T47D (cell line): ENCODE results near the gene KCNC1.

ENCODE experiments used
- DNase-seq, 2 experiments: peaks; one replicate each; pipeline versions ENCODE4 v3.0.0 to v3.0.0-alpha.2; 2011 to 2012; ENCODE audit warnings: low read depth in 1 of 2, low spot score in 1 of 2
- JUND ChIP-seq: IDR thresholded peaks from 2 replicates; pipeline ENCODE4 v1.6.1; 2012; ENCODE audit warnings: low read depth
- in situ Hi-C: cut with HindIII; loops from 2 replicates; pipeline ENCODE4 v1.10.0; 2016; ENCODE audit warnings: low sequenced_read_pairs, low pct_unique_long_range_greater_than_20kb

KCNC1 gene

DNA sequence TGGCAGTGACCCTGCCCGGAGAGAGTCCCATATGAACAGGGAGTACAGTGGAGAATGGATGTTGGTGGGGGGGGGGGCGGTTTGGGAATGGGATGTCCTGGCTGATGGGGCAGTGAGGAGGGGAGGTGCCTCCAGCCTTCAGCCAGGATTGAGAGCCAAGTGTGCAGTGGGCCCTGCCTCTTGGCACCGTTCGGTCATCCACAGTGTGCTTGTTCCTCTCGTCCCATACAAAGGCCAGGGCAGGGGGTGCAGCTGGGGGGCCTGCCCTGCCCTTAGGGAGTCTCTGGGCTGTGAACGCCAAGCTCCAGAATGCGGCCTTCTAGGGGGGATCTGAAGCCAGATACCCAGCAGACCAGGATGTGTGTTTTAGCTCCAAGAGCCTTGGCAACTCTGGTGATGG, 34.0 kb downstream of the KCNC1 start:
- TF ChIP-seq JUND, result no peak
- in situ Hi-C loops, result no loop called here
- DNase-seq, result no peak

DNA sequence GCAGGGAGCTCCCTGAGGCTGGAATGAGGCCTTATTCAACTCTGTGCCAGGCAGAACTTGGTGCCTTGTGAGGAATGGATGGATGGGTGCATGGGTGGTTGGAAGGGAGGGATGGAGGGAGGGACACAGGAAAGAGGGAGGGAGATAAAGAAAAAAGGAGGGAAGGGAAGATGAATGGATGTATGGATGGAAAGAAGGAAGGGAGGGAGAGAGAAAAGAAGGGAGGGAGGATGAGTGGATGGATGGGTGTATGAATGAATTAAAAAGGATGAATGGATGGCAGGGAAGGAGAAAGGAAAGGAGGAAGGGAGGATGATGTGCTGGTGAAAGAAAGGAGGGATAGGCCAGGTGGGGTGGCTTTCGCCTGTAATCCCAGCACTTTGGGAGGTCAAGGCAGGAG, 34.6 kb downstream of the KCNC1 start:
- no peak for DNase-seq
- TF ChIP-seq JUND, result no peak
- in situ Hi-C loops, result no loop called here

DNA sequence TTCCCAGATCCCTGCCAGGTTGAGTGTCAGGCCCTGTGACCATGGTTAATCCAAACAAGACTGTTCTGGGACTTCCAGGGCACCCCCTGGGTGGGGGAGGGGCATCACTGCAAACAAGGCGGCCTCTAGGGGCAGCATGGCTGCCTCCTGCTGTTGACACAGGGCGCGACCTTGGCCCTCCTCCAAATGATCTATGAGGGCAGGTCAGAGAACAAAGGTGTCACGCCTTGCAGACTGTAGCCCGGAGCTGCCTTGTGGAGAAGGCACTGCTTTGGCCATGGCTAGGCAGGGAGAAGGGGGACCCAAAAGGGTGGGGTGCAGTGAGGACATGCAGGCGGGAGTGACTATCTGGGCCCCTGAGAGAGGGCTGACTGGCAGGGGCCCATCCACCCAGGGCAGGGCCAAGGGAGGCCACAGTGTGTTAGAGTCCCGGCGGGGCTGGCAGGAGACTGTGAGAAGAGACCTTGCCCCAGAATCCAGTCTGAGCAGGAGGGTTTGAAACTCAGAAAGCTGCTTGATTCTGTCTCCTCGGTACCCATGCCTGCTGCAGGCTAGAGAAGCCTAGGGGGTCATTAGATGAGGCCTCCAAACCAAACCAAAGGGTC, 35.6 kb downstream of the KCNC1 start:
- DNase-seq, result no peak
- TF ChIP-seq JUND, result no peak
- in situ Hi-C loops, result no loop called here

DNA sequence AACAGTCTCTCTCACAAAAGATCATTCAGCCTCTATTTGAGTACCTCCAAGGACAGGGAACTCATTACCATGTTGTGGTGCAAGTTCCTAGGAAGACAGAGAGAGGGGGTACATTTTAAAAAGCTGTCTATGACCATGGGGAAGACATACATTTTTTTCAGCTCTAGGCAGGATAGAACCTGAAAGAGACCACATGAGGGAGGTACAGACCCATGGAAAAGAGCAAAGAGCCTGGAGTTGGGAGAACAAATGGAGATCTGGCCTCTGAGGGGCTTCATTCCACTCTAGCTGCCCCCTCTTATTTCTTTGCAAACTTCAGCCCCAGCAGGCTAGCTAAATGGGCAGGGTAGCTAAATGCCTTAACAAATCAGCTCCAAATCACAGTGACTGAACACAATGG, 36.3 kb downstream of the KCNC1 start:
- no peak for TF ChIP-seq JUND
- in situ Hi-C loops, result no loop called here

DNA sequence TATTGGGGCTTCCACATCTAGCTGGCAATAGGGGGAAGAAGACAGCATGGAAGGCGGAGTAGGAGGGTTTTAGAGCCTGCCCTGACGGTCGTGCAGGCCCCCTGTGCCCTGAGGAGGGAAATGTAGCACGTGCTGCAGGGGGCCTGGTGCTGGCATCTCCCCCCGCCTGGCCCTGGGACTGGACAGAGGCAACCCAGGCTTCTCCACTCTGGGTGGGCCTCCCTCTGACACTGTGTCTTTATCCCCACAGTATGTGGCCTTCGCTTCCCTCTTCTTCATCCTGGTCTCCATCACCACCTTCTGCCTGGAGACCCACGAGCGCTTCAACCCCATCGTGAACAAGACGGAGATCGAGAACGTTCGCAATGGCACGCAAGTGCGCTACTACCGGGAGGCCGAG, 36.8 kb downstream of the KCNC1 start:
- no peak for DNase-seq
- in situ Hi-C loops, result no loop called here
- no peak for TF ChIP-seq JUND

More for the DNA sequence above, 36.3 kb downstream of the KCNC1 start:
- DNase-seq, result peak in 1 of 2 experiments; percentile 36

DNA sequence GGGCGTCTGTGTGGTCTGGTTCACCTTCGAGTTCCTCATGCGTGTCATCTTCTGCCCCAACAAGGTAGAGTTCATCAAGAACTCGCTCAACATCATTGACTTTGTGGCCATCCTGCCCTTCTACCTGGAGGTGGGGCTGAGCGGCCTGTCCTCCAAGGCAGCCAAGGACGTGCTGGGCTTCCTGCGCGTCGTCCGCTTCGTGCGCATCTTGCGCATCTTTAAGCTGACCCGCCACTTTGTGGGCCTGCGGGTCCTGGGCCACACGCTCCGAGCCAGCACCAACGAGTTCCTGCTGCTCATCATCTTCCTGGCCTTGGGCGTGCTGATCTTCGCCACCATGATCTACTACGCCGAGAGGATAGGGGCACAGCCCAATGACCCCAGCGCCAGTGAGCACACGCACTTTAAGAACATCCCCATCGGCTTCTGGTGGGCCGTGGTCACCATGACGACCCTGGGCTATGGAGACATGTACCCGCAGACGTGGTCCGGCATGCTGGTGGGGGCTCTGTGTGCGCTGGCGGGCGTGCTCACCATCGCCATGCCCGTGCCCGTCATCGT, 37.3 kb downstream of the KCNC1 start:
- in situ Hi-C loops, result no loop called here
- no peak for DNase-seq
- TF ChIP-seq JUND, result no peak

DNA sequence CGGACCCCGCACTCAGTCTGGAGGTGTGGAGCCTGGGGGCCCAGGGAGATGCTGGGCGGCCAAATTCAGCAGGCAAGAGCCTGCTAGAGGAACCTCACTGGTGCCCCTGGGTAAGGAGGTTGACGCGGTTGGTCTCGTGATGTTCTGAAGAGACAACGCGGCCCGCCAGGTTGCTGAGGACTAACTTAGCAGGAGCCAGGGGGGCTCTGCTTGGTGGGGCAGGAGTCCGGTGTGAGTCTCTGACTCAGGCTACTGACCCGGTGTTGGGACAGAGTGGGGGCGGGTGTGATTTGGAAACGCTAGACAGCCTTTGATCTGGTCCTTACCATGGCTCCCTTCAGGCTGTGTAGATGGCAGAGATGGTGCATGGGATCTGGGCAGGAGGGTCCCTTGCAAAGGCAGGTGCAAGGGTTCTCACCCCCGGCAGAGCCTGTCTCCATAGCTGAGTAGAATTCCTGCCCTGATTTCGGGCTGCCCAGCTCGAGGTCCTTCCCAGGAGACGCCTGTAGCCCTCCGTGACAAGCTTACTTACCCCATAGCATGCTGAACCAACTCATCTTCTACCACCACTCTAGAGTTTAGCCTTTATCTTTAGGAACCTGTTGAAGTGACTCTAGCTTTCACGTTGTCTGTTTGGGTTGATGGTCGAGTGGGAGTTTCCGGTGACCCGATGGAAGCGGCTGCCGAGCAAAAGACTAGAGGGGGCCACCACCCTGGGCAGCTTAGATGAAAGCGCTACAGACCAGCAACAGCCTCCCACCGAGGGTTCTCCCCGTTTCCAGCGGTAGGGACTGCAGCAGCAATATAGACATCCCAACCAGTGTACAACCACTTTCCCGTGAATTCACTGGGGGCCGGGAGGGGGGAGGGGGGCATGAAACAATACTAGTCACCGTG, 38.4 kb downstream of the KCNC1 start:
- no peak for TF ChIP-seq JUND
- in situ Hi-C loops, result no loop called here
- no peak for DNase-seq

DNA sequence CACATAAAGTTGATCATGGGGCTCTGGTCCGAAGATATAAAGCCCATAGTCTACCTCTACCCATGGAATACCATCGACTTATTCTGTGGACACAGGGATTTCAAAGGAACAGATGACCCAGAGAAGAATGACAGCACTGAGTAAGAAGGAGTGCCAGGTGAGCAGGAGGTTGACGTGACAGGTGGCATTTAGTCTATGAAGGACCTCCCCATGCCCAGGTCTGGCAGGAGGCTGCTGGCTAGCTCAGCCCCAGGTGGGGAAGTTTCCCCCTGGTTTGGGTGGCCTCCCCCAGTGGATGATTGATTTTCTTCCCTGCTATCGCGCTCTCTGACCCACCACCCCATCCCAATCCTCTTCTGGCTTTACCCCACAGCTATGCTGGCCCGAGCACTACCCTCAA, 39.1 kb downstream of the KCNC1 start:
- no peak for DNase-seq
- no peak for TF ChIP-seq JUND
- in situ Hi-C loops, result no loop called here

DNA sequence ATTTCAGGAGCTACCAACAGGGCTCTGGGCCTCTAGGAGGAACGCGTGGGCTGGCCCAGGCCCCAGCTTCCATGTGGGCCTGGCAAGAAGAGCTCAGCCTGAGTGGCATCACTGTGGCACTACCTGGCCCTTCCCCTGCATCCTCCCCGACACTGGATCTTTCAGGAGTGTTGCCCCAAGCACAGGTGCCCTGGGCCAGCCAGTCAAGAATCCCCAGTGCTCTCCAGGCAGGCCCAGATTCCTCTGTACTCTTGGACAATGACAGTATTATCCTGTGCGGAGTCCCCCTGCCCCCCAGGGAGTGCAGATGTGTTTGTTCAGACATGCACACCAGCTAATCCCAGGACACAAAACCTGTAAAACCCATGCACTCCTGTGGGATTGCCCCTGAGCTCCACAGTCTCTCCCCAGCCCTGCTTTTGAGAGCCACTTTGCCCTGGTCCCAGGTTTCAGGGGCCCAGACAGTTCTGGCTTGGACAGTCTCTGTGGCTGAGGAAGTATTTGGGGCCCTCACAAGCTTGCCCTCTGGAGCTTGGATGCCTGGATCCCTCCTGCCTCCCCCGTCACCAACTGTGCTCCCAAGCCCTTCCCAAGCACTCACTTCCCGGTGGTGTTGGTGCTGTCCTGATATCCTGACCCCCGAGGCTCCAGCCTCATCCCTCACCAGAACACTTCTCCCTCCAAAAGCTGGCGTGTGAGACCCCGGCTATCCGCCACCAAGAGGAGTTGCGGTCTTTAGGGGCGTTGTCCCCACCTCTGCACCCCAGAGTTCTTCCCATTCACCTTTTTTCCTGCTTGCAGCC, 39.9 kb downstream of the KCNC1 start:
- no peak for TF ChIP-seq JUND
- in situ Hi-C loops, result no loop called here
- DNase-seq, result no peak

DNA sequence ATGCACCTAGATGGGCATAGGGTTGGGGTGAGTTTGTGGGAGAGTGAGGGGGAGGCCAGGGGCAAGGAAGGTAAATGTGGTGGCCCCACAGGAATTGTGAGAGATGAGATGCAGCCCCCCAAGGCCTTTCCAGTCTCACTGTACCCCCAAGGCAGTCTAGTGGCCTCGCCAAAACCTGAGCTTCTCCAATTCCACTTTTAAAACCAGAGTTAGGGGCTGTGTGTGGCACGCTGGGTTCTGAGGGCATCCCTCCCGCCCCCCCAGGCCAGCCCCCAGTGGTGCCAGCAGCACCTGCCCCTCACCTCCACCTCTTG, 40.4 kb downstream of the KCNC1 start:
- no peak for TF ChIP-seq JUND
- in situ Hi-C loops, result no loop called here
- no peak for DNase-seq

DNA sequence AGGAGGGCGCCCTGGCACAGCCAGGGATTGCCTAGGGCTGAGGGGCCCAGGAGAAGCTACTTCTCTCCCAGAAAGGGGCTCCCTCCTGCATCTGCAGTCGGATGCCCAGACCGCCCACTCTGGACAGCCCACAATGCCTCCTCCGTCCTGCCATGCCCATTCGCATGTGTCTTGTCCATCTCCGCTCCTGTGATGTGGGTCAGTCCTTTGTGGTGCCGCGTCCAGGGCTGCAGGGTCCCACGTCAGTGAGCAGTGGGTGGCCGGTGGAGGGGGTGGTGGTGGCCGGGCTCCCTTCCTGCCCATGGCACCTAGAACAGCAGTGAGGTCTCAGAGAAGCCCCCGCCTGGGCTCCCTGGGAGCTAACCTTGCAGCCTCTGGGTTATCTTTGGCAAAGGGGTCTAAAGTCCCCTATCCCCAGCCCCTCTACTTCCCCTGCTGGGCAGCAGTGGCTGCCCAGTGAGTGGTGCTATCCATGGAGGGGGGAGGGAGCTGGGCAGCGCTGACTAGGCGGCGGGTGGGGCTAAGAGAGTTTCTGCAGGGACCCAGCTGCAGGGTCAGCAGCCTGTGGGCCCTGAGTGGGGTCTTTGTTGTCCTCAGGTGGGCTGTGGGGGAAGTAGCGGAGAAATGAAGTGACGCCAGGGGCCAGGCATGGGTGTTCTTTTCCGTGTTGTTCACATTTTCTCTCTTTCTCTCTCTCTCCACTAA, 41.1 kb downstream of the KCNC1 start:
- TF ChIP-seq JUND, result no peak
- DNase-seq, result no peak
- in situ Hi-C loops, result no loop called here

DNA sequence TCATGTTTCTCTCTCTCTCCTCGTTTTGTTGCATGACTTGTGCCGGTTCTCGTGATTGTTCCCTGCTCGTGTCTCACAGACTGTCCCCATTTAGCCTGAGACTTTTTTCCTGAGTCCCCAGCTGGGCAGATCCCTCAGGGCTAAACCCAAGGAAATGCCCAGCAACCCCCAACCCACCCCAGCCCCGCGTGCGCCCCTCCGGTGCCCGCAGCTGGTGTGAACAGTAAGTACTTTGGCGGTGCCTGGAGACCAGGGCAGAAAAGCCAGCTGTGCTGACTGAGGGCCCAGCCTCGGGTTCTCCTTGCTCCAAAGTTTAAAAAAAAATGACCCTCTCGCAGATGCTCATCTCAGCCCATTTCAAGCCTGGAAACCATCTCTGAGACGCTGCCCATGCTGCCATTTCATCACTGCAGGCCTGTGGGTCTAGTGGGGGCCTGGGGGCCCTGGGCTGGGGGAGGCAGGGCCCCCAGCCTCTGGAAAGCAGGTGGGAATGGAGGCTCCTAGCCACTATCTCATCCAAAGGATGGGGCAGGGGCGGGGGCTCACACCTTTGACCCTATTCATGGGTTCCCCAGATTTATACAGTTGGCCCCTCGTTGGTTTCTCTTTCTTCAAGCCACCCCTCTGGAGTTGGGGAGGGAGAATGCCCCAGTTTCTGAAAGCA, 41.8 kb downstream of the KCNC1 start:
- in situ Hi-C loops, result no loop called here
- no peak for DNase-seq
- TF ChIP-seq JUND, result no peak
